Liver (tissue), 3 donors: ENCODE data around the gene HNRNPC.

ENCODE experiments used
- JUND ChIP-seq, 2 donors: IDR thresholded peaks; 2 replicates each; pipeline ENCODE4 v1.6.1; 2016; ENCODE audit warnings: antibody characterized with exemption in 2 of 2
- TAF1 ChIP-seq: conservative IDR thresholded peaks from 2 replicates; pipeline ENCODE4 v1.6.1; 2016; ENCODE audit warnings: antibody characterized with exemption, mild to moderate bottlenecking
- TF ChIP-seq, protein P1 (sequence below): fragments of 150-350 bp; IDR thresholded peaks from 2 replicates; pipeline ENCODE4 v1.5.1; 2017; ENCODE audit warnings: improper control_type of control experiment, low read depth, low read length; ENCODE audit not compliant: missing input control
- TF ChIP-seq, protein P2 (sequence below): IDR thresholded peaks from 2 replicates; pipeline ENCODE4 v1.6.1; 2016; ENCODE audit warnings: antibody characterized with exemption
- TF ChIP-seq, protein P3 (sequence below): IDR thresholded peaks from 2 replicates; pipeline ENCODE4 v1.6.1; 2016; ENCODE audit warnings: antibody characterized with exemption
- TF ChIP-seq, protein P4 (sequence below): IDR thresholded peaks from 2 replicates; pipeline ENCODE4 v1.6.1; 2016; ENCODE audit warnings: antibody characterized with exemption, mild to moderate bottlenecking
- donor health status: healthy.
- donor health status: healthy.

DNA sequence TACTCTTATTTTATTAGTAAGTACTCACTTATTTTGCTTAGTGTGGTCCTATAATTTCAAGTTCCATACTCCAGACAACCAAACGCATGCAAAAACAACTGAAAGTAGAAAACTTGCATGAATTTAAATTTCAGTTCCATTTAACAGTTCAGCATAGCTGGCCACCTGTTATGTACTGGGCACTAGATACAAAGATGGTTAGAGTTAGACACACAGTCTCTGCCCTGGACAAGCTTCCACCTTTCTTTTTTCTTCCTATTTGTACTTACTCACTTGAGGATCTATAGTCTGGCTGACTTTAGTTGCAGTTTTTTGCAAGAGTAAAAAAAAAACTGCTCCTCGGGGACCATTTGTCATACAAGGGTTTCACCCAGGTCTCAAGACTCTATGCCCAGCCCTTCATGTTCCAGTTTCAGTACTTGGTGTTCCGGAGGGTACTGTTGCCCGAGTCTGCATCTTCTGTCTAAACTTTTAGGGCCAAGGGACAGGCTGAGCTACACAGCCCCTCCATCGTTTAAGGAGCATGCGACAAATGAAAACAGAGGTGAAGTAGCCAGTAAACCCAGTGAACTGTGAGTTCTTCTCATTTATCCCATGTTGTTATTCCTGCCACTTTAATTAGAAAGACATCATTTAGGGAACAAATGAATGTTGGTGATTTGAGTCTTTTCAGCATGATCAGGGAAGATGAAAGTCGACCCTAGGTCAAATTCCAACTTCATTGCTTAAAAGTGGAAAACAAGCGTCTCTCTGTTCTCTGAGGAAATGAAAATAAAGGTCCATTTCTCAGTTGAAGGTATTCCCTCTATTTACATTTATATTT, 33.0 kb upstream of the HNRNPC start:
- TF ChIP-seq JUND (IDR thresholded peaks at IDR 0.05) (no peak), TAF1 (no peak)
- TF ChIP-seq, protein P1, sequence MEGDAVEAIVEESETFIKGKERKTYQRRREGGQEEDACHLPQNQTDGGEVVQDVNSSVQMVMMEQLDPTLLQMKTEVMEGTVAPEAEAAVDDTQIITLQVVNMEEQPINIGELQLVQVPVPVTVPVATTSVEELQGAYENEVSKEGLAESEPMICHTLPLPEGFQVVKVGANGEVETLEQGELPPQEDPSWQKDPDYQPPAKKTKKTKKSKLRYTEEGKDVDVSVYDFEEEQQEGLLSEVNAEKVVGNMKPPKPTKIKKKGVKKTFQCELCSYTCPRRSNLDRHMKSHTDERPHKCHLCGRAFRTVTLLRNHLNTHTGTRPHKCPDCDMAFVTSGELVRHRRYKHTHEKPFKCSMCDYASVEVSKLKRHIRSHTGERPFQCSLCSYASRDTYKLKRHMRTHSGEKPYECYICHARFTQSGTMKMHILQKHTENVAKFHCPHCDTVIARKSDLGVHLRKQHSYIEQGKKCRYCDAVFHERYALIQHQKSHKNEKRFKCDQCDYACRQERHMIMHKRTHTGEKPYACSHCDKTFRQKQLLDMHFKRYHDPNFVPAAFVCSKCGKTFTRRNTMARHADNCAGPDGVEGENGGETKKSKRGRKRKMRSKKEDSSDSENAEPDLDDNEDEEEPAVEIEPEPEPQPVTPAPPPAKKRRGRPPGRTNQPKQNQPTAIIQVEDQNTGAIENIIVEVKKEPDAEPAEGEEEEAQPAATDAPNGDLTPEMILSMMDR: no peak
- TF ChIP-seq, protein P2, sequence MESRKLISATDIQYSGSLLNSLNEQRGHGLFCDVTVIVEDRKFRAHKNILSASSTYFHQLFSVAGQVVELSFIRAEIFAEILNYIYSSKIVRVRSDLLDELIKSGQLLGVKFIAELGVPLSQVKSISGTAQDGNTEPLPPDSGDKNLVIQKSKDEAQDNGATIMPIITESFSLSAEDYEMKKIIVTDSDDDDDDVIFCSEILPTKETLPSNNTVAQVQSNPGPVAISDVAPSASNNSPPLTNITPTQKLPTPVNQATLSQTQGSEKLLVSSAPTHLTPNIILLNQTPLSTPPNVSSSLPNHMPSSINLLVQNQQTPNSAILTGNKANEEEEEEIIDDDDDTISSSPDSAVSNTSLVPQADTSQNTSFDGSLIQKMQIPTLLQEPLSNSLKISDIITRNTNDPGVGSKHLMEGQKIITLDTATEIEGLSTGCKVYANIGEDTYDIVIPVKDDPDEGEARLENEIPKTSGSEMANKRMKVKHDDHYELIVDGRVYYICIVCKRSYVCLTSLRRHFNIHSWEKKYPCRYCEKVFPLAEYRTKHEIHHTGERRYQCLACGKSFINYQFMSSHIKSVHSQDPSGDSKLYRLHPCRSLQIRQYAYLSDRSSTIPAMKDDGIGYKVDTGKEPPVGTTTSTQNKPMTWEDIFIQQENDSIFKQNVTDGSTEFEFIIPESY: no peak
- TF ChIP-seq, protein P3, sequence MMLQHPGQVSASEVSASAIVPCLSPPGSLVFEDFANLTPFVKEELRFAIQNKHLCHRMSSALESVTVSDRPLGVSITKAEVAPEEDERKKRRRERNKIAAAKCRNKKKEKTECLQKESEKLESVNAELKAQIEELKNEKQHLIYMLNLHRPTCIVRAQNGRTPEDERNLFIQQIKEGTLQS: no peak
- TF ChIP-seq, protein P4, sequence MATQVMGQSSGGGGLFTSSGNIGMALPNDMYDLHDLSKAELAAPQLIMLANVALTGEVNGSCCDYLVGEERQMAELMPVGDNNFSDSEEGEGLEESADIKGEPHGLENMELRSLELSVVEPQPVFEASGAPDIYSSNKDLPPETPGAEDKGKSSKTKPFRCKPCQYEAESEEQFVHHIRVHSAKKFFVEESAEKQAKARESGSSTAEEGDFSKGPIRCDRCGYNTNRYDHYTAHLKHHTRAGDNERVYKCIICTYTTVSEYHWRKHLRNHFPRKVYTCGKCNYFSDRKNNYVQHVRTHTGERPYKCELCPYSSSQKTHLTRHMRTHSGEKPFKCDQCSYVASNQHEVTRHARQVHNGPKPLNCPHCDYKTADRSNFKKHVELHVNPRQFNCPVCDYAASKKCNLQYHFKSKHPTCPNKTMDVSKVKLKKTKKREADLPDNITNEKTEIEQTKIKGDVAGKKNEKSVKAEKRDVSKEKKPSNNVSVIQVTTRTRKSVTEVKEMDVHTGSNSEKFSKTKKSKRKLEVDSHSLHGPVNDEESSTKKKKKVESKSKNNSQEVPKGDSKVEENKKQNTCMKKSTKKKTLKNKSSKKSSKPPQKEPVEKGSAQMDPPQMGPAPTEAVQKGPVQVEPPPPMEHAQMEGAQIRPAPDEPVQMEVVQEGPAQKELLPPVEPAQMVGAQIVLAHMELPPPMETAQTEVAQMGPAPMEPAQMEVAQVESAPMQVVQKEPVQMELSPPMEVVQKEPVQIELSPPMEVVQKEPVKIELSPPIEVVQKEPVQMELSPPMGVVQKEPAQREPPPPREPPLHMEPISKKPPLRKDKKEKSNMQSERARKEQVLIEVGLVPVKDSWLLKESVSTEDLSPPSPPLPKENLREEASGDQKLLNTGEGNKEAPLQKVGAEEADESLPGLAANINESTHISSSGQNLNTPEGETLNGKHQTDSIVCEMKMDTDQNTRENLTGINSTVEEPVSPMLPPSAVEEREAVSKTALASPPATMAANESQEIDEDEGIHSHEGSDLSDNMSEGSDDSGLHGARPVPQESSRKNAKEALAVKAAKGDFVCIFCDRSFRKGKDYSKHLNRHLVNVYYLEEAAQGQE: no peak
